ENCODE measurements around the gene PAQR7. TPM values are rescaled to one million over a fixed set of nuclear protein-coding genes. Genes with fewer than 3 reads are reported as not detected.

Gene PAQR7
- total and polyA plus RNA-seq, 2 experiments from 2014 or later, result 4.0 to 5.2 TPM

GRCh38 chr1:25821112-25821476 lies 54.4 kb downstream of the PAQR7 start:
- Histone ChIP-seq H3K36me3 (ENCODE audit: insufficient read depth) (no peaks in the 10 kb centered on the region), H3K4me1 (ENCODE audit: insufficient read depth) (peaks cover 24% of the 10 kb centered on the region), H3K4me3 (peak overlapping the region; percentile 94), H3K27ac (ENCODE audit: low read depth) (no peak overlapping the region), H3F3A (replicated peaks; ENCODE audit: low read depth) (peaks cover 18% of the 10 kb centered on the region), H3K9me2 (ENCODE audit: insufficient read depth) (no peaks in the 10 kb centered on the region), H3K4me2 (peak overlapping the region; percentile 99), H3K79me2 (replicated peaks; ENCODE audit: insufficient read depth) (0 out of 2 replicates have a peak, but pooled peaks cover 2% of the 10 kb centered on the region), H4K20me1 (replicated peaks; ENCODE audit: insufficient read depth) (0 out of 2 replicates have a peak, but pooled peaks cover 6% of the 10 kb centered on the region), H3K27me3 (ENCODE audit: insufficient read depth) (peaks cover 13% of the 10 kb centered on the region), H2AFZ (no peak overlapping the region)
- Mint-ChIP-seq H3K27ac (no peak overlapping the region), H3K4me1 (peaks cover 30% of the 10 kb centered on the region), H3K27me3 (ENCODE audit: insufficient read depth, low read depth, poor library complexity) (peaks cover 15% of the 10 kb centered on the region), H3K4me3 (peak overlapping the region; percentile 85), H3K9me3 (no peaks in the 10 kb centered on the region), H3K36me3 (ENCODE audit: low read depth) (no peaks in the 10 kb centered on the region)
- DNase-seq (ENCODE audit: low spot score) (no peak), ATAC-seq (no peak)
- TF ChIP-seq ETS1 (IDR thresholded peaks at IDR 0.05) (no peak), CREB1 (CRISPR knock-in tag; IDR thresholded peaks at IDR 0.05; ENCODE audit: low read depth) (no peak), ZNF331 (CRISPR knock-in tag; IDR thresholded peaks at IDR 0.05; ENCODE audit: low read depth) (no peak), EZH2 (IDR thresholded peaks at IDR 0.05; ENCODE audit: low read depth, unreplicated experiment) (no peak), POLR2AphosphoS5 (IDR thresholded peaks at IDR 0.05; ENCODE audit: low read depth) (no peak)
- TF ChIP-seq, protein P1, sequence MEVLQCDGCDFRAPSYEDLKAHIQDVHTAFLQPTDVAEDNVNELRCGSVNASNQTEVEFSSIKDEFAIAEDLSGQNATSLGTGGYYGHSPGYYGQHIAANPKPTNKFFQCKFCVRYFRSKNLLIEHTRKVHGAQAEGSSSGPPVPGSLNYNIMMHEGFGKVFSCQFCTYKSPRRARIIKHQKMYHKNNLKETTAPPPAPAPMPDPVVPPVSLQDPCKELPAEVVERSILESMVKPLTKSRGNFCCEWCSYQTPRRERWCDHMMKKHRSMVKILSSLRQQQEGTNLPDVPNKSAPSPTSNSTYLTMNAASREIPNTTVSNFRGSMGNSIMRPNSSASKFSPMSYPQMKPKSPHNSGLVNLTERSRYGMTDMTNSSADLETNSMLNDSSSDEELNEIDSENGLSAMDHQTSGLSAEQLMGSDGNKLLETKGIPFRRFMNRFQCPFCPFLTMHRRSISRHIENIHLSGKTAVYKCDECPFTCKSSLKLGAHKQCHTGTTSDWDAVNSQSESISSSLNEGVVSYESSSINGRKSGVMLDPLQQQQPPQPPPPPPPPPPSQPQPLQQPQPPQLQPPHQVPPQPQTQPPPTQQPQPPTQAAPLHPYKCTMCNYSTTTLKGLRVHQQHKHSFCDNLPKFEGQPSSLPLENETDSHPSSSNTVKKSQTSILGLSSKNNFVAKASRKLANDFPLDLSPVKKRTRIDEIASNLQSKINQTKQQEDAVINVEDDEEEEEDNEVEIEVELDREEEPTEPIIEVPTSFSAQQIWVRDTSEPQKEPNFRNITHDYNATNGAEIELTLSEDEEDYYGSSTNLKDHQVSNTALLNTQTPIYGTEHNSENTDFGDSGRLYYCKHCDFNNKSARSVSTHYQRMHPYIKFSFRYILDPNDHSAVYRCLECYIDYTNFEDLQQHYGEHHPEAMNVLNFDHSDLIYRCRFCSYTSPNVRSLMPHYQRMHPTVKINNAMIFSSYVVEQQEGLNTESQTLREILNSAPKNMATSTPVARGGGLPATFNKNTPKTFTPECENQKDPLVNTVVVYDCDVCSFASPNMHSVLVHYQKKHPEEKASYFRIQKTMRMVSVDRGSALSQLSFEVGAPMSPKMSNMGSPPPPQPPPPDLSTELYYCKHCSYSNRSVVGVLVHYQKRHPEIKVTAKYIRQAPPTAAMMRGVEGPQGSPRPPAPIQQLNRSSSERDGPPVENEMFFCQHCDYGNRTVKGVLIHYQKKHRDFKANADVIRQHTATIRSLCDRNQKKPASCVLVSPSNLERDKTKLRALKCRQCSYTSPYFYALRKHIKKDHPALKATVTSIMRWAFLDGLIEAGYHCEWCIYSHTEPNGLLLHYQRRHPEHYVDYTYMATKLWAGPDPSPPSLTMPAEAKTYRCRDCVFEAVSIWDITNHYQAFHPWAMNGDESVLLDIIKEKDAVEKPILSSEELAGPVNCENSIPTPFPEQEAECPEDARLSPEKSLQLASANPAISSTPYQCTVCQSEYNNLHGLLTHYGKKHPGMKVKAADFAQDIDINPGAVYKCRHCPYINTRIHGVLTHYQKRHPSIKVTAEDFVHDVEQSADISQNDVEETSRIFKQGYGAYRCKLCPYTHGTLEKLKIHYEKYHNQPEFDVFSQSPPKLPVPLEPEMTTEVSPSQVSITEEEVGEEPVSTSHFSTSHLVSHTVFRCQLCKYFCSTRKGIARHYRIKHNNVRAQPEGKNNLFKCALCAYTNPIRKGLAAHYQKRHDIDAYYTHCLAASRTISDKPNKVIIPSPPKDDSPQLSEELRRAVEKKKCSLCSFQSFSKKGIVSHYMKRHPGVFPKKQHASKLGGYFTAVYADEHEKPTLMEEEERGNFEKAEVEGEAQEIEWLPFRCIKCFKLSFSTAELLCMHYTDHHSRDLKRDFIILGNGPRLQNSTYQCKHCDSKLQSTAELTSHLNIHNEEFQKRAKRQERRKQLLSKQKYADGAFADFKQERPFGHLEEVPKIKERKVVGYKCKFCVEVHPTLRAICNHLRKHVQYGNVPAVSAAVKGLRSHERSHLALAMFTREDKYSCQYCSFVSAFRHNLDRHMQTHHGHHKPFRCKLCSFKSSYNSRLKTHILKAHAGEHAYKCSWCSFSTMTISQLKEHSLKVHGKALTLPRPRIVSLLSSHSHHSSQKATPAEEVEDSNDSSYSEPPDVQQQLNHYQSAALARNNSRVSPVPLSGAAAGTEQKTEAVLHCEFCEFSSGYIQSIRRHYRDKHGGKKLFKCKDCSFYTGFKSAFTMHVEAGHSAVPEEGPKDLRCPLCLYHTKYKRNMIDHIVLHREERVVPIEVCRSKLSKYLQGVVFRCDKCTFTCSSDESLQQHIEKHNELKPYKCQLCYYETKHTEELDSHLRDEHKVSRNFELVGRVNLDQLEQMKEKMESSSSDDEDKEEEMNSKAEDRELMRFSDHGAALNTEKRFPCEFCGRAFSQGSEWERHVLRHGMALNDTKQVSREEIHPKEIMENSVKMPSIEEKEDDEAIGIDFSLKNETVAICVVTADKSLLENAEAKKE (CRISPR knock-in tag; IDR thresholded peaks at IDR 0.05), result no peak
- TF ChIP-seq, protein P2, sequence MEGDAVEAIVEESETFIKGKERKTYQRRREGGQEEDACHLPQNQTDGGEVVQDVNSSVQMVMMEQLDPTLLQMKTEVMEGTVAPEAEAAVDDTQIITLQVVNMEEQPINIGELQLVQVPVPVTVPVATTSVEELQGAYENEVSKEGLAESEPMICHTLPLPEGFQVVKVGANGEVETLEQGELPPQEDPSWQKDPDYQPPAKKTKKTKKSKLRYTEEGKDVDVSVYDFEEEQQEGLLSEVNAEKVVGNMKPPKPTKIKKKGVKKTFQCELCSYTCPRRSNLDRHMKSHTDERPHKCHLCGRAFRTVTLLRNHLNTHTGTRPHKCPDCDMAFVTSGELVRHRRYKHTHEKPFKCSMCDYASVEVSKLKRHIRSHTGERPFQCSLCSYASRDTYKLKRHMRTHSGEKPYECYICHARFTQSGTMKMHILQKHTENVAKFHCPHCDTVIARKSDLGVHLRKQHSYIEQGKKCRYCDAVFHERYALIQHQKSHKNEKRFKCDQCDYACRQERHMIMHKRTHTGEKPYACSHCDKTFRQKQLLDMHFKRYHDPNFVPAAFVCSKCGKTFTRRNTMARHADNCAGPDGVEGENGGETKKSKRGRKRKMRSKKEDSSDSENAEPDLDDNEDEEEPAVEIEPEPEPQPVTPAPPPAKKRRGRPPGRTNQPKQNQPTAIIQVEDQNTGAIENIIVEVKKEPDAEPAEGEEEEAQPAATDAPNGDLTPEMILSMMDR (conservative IDR thresholded peaks at IDR 0.05; ENCODE audit: low read depth in 2 of 2), result no peak

Measured in GM23338 (cell line).